OCI-LY3 (cell line): ENCODE data around the gene SGPP1.

Source experiments
- H2AFZ ChIP-seq: fragments of 200-600, 300-600 bp; shearing (Covaris generic); 2 replicates; pipeline ENCODE4 v1.6.0; 2014; ENCODE audit warnings: antibody characterized with exemption, low read depth, low read length
- H3K27ac ChIP-seq: fragments of 200-600, 300-600 bp; sonication (generic); 2 replicates; pipeline ENCODE4 v1.5.1; 2014; ENCODE audit warnings: mild to moderate bottlenecking, low read length, moderate library complexity, mixed read lengths
- H3K27me3 ChIP-seq: fragments of 200-600, 300-600 bp; sonication (generic); 2 replicates; pipeline ENCODE4 v1.6.1; 2014; ENCODE audit warnings: low read depth, low read length, mixed read lengths
- H3K36me3 ChIP-seq: fragments of 200-600, 300-600 bp; sonication (generic); replicated peaks from 2 replicates; pipeline ENCODE3; 2014; ENCODE audit warnings: low read depth, low read length, mixed read lengths
- H3K4me1 ChIP-seq: fragments of 300-600, 200-600 bp; sonication (generic); 2 replicates; pipeline ENCODE4 v1.6.1; 2014; ENCODE audit warnings: low read length, mixed read lengths
- H3K4me2 ChIP-seq: fragments of 200-600, 300-600 bp; sonication (generic); 2 replicates; pipeline ENCODE4 v1.6.1; 2014; ENCODE audit warnings: low read length, mixed read lengths
- H3K4me3 ChIP-seq: fragments of 300-600, 200-600 bp; sonication (generic); 2 replicates; pipeline ENCODE4 v1.5.1; 2014; ENCODE audit warnings: antibody characterized with exemption, mild to moderate bottlenecking, low read length, moderate library complexity
- H3K79me2 ChIP-seq: fragments of 300-600, 200-600 bp; shearing (Covaris generic); 2 replicates; pipeline ENCODE4 v1.6.1; 2014; ENCODE audit warnings: mild to moderate bottlenecking, low read length, mixed read lengths
- H3K9ac ChIP-seq: fragments of 300-600, 200-600 bp; shearing (Covaris generic); 2 replicates; pipeline ENCODE4 v1.6.0; 2014; ENCODE audit warnings: mild to moderate bottlenecking, low read length, moderate library complexity
- H3K9me3 ChIP-seq: fragments of 200-600, 300-600 bp; shearing (Covaris generic); 2 replicates; pipeline ENCODE4 v1.6.1; 2014; ENCODE audit warnings: low read length, mixed read lengths; ENCODE audit not compliant: insufficient read depth
- H4K20me1 ChIP-seq: fragments of 200-600, 300-600 bp; sonication (generic); 2 replicates; pipeline ENCODE4 v1.6.1; 2016; ENCODE audit warnings: low read length, mixed read lengths; ENCODE audit not compliant: insufficient read depth
- CTCF ChIP-seq: fragments of 200-600, 300-600 bp; sonication (generic); IDR thresholded peaks from 2 replicates; pipeline ENCODE4 v1.5.1; 2014; ENCODE audit warnings: antibody characterized with exemption, low read length, low read depth
- EZH2phosphoT487 ChIP-seq: fragments of 200-600 bp; shearing (Covaris generic); IDR thresholded peaks from 2 replicates; pipeline ENCODE4 v1.6.1; 2018; ENCODE audit warnings: antibody characterized with exemption, mixed run types, low read depth

Gene SGPP1

GRCh38 chr14:63727231-63727735, 582 bp downstream of the SGPP1 start:
- no peaks in the 10 kb centered on the region for H3K9me3 ChIP-seq
- peak overlapping the region; percentile 61; the same call in 1 of the 2 replicates for H2AFZ ChIP-seq
- H3K4me2 ChIP-seq: peak overlapping the region; percentile 79
- 0 out of 2 replicates have a peak, but pooled peaks cover 7% of the 10 kb centered on the region for H3K27me3 ChIP-seq
- H3K9ac ChIP-seq: peak overlapping the region; percentile 85
- H3K4me3 ChIP-seq: peak overlapping the region; percentile 93
- H3K4me1 ChIP-seq: peaks cover 21% of the 10 kb centered on the region
- no peak for TF ChIP-seq CTCF
- no peak for TF ChIP-seq EZH2phosphoT487
- H3K36me3 ChIP-seq: no peaks in the 10 kb centered on the region
- H3K27ac ChIP-seq: no peak overlapping the region
- peaks cover 16% of the 10 kb centered on the region for H4K20me1 ChIP-seq
- peaks cover 29% of the 10 kb centered on the region for H3K79me2 ChIP-seq

- no peak overlapping the region for H2AFZ ChIP-seq
- H3K4me2 ChIP-seq: peak overlapping the region; percentile 79
- peaks cover 16% of the 10 kb centered on the region for H4K20me1 ChIP-seq
- H3K27me3 ChIP-seq: 0 out of 2 replicates have a peak, but pooled peaks cover 7% of the 10 kb centered on the region
- peak overlapping the region; percentile 93 for H3K4me3 ChIP-seq
- no peak overlapping the region for H3K27ac ChIP-seq
- H3K9ac ChIP-seq: peak overlapping the region; percentile 85
- no peaks in the 10 kb centered on the region for H3K9me3 ChIP-seq
- peaks cover 29% of the 10 kb centered on the region for H3K79me2 ChIP-seq
- H3K4me1 ChIP-seq: peaks cover 21% of the 10 kb centered on the region
- no peak for TF ChIP-seq EZH2phosphoT487
- TF ChIP-seq CTCF: no peak
- H3K36me3 ChIP-seq: no peaks in the 10 kb centered on the region
Observed at GRCh38 chr14:63726499-63726898, 1.4 kb downstream of the SGPP1 start.

- Histone ChIP-seq H2AFZ (no peak overlapping the region), H3K79me2 (peaks cover 29% of the 10 kb centered on the region), H3K9ac (peak overlapping the region; percentile 85), H3K9me3 (no peaks in the 10 kb centered on the region), H3K27me3 (0 out of 2 replicates have a peak, but pooled peaks cover 7% of the 10 kb centered on the region), H3K27ac (no peak overlapping the region), H3K4me3 (peak overlapping the region; percentile 93), H3K4me2 (peak overlapping the region; percentile 79), H4K20me1 (peaks cover 16% of the 10 kb centered on the region), H3K36me3 (no peaks in the 10 kb centered on the region), H3K4me1 (peaks cover 21% of the 10 kb centered on the region)
- no peak for TF ChIP-seq EZH2phosphoT487
- TF ChIP-seq CTCF: no peak
Observed at GRCh38 chr14:63725786-63726460, 1.9 kb downstream of the SGPP1 start.

- no peaks in the 10 kb centered on the region for H3K79me2 ChIP-seq
- no peak for TF ChIP-seq CTCF
- TF ChIP-seq EZH2phosphoT487: no peak
- no peak overlapping the region for H3K27ac ChIP-seq
- H4K20me1 ChIP-seq: no peaks in the 10 kb centered on the region
- no peak overlapping the region for H2AFZ ChIP-seq
- H3K9ac ChIP-seq: no peak overlapping the region
- H3K4me2 ChIP-seq: no peak overlapping the region
- H3K9me3 ChIP-seq: peaks cover 11% of the 10 kb centered on the region; the same call in 1 of the 2 replicates
- H3K4me3 ChIP-seq: no peak overlapping the region
- H3K27me3 ChIP-seq: no peaks in the 10 kb centered on the region
- no peaks in the 10 kb centered on the region for H3K4me1 ChIP-seq
- H3K36me3 ChIP-seq: peaks cover 26% of the 10 kb centered on the region
Observed at GRCh38 chr14:63717702-63718101, 10.2 kb downstream of the SGPP1 start.
